Spleen (tissue), 7 donors: Measurements from ENCODE around the gene FBXW4.

Experiments used
- CTCF ChIP-seq, 11 experiments: fragments of 200-600 bp in 7 of 11; fragments of 450-650 bp in 4 of 11; sonication (generic) in 4 of 11; IDR thresholded peaks in 8 of 11; conservative IDR thresholded peaks in 3 of 11; 1 replicate in 7 of 11; 2 replicates in 4 of 11; pipeline versions ENCODE4 v1.4.0 to v1.8.0; 2016 to 2021; ENCODE audit warnings: antibody characterized with exemption in 11 of 11, inconsistent platforms in 4 of 11, mild to moderate bottlenecking in 1 of 11
- POLR2AphosphoS5 ChIP-seq, 3 donors: sonication (generic); formaldehyde crosslinking; IDR thresholded peaks; one replicate each; pipeline ENCODE4 v1.5.1; 2017; ENCODE audit warnings: antibody characterized with exemption in 3 of 3
- donor health status: DM: no; HTN: no; CAD: no; lungs with moderate emphysema.
- donor health status: DM: no; HTN: no; CAD: no.
- donor health status: DM: no; HTN: no; CAD: no.

DNA sequence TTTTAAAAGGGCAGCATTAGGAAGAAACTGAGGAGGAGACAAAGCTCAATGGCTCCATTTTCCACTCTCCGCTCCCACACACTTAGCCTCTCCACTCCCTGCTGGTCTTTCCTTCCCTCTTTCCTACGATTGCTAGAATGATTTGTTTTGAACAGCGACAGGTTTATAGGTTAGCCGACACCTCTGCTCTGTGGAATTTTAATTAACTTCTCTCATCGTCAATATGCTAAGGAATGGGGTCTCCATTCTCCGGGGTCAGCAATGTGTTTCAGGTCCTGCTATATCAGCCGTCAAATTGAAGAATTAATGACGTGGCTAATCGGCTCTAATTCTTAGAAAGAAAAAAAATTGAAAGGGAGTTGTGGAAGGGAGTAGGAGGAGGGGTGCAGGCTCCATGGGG is 28.9 kb downstream of the FBXW4 start:
- TF ChIP-seq POLR2AphosphoS5 (IDR thresholded peaks at IDR 0.05): no peak
- TF ChIP-seq CTCF (IDR thresholded peaks at IDR 0.05 in 8 of 11, conservative IDR thresholded peaks at IDR 0.05 in 3 of 11): no peak
